Right forelimb (tissue), 1 donor: ENCODE measurements around the gene PSENEN.
A peak's percentile ranks its signal among the peaks of the same experiment; 100 is the strongest.

Source experiments
- DNase-seq: peaks from one replicate; pipeline ENCODE4 v3.0.0-alpha.2; 2018

The PSENEN gene

DNA sequence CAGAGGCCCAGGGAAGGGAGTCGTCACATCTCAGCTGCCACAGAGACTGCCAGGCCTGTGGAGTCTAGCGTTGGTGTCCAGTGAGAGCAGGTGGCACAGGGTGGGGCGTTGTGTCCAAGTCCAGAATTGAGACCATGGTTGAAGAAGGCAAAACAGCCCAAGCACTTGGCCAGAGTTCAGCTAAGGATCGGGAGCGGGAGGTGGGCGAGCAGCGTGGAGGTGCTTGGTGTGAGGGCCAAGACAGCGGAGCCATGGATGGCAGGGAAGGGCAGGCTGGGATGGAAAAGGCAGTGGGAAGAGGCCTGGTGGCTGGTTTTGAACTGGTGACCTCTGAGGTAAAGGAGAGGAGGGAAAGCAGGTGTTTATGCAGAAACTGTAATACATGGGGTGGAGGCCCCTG, 11.2 kb upstream of the PSENEN start:
- no peak for DNase-seq

- no peak for DNase-seq
Measured at GRCh38 chr19:35734889-35735288, 10.6 kb upstream of the PSENEN start.

DNA sequence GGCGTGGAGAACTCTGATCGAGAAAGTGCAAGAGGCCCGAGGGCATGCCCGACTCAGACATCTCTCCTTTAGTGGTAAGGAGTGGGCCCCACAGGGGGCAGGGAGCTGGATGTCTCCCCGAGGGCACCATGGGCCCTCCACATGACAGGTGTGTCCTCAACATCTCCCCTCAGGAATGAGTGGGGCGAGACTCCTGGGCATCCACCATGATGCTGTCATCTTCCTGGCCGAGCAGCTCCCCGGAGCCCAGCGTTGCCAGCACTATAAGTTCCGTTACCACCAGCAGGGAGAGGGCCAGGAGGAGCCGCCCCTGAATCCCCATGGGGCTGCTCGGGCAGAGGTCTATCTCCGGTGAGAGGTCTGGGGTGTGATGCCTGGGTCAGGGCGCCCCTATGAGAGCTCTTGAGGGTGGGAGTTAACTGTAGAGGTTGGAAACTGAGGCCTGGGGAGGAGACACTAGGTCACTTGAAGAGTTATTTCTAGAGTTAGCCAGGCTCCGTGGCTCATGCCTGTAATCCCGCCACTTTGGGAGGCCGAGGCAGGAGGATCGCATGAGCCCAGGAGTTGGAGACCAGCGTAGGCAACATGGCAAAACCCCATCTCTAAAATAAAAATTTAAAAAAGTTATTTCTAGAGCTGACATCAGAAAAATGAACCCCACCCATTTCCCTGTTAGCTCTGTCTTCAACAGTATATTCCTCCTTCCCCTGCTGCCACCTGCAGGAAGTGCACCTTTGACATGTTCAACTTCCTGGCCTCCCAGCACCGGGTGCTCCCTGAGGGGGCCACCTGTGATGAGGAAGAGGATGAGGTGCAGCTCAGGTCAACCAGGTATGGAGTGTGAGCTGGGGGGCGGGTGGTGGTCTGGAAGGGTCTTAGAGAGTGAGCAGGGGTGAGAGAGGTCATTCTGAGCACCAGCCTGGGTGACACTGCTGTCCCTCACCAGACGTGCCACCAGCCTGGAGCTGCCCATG, 8.3 kb upstream of the PSENEN start:
- DNase-seq, result no peak

- no peak for DNase-seq
Measured at GRCh38 chr19:35738021-35738886, 7.2 kb upstream of the PSENEN start.

- DNase-seq, result no peak
Measured at GRCh38 chr19:35738887-35739229, 6.6 kb upstream of the PSENEN start.

GRCh38 chr19:35739275-35740107, 6.0 kb upstream of the PSENEN start:
- DNase-seq, result no peak

DNA sequence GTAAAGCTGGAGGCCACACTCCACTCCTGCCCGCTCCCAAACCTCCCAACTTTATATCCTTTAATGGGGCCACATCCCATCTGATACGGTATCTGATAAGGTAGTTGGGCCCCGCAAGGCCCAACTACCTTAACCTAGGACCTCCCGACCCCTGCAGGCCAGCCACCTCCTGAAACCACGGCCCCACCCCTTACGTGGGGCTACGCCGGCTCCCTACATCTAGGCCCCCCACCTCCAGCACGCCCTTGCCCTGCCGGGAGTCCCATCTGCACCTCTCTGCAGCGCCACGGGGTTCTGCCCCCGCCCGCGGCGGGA, 5.4 kb upstream of the PSENEN start:
- DNase-seq, result no peak

GRCh38 chr19:35740423-35741202, 4.8 kb upstream of the PSENEN start:
- DNase-seq, result peak; percentile 98

GRCh38 chr19:35741203-35741515, 4.3 kb upstream of the PSENEN start:
- DNase-seq, result no peak

DNA sequence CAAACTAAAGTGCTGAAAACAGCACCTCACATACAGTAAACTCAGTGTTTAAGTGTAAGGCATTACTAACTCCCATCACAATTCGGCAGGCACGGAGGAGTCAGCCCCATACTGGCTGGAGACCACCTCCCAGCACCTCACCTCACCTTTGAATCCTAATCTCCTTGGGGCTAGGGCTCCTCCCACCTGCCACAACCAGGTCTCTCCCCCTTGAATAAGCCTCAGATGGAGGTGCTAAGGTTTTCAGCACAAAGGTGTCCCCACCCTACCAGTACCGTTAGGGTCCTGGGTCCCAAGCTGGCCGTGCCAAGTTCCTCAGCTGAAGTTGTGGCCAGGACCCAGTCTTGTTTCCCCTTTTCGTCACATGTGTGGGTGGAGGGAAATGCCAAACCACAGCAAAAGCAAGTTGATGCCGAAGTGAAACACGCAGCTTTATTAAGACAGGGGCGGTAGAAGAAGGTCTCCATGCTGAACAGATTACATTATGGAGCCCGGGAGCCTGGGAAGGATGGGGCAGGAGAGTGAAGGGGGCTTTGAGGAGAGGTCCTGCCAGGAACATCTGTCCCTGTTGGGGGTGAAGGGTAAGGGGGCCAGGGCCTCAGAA, 3.2 kb upstream of the PSENEN start, which contains the start of gene IGFLR1:
Gene IGFLR1 (minus strand): TSS at position 332 of the 604 bp plus-strand sequence. CDS start 1,272 bp downstream, outside the sequence.
- DNase-seq, result no peak

DNA sequence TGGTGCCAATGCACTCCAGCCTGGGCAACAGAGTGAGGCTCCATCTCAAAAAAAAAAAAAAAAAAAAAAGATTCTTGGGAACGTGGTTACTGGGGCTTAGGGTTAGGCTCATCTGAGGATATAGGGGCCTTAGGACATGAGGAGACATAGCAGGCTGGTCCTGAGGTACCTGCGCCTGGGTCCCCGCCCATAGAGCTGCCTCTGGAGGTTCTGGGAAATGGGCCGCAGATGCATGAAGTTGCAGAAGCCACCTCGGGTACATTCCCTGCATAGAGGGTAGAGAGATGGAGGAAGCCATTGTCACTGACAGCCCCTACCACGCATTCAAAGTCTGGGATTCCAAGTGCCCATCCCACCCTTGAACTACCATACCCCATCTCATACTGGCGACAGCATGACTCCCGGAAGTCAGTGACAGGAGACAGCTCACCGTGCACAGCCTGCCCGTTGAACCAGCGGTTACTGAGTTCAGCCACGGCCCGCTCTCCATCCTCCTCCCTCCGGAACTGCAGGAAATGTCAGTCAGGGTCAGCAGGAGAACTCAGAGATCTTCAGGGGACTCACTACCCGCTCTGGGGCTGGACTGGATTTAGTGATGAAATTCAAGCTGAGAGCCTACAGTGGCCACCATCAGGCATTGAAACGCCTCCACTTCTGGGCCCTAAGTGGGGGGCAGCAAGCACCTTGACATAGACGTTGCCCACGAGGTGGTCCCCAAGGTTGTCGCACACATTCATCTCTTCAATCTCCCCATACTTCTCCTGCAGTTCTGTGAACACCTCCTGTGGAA, 1.6 kb upstream of the PSENEN start:
- DNase-seq, result no peak

DNA sequence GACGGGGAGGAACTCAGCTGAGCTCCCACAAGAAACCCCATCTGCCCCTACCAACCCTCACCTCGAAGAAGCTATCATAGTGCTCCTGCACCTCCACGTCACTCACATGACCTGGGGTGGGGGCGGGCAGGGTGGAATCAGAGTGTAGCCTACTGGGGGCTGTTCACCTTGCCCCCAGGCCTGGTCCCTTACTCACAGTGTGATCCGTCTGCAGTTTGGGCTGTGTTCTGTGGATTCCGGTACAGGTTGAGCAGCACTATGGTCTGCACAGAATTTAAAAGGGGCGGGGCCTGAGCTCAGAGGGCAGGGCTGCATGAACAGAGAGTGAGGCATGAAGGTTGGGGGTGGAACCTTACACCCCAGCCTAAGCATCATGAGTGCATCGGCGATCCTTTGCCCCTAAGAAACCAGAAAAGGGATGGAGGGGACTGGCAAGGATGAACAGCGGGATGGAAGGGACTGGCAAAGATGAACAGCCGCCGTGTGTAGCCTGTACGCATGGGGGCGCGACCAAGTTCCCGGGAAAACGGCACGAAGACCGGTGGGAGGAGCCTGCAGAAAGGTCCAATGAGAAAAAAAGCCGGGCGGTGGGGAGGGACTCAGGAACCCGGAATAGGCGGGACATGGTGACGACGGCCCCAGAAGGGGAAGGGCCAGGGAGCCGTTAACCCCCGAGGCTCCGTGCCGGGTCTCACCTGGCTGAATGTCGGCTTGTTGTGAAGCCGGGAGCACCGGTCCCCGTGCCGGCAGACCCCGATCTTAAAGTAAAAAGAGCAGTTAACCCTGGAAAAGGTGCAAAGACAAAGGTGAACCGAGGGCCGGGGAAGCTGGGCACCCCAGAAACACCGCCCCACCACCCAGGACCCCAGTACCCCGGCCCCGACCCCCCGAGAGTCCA, 772 bp upstream of the PSENEN start:
- peak; percentile 94 for DNase-seq

- no peak for DNase-seq
Measured at GRCh38 chr19:35746087-35746462, 624 bp downstream of the PSENEN start.

DNA sequence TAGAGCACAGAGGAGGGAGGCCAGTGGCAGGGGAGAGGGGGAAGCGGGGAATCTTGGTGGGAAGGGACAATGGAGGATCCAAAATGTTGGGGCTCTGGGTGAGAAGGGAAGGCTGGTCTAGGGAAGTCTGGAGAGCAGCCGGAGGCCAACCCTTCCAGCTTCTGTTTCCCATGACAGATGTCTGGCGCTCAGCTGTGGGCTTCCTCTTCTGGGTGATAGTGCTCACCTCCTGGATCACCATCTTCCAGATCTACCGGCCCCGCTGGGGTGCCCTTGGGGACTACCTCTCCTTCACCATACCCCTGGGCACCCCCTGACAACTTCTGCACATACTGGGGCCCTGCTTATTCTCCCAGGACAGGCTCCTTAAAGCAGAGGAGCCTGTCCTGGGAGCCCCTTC, 1.1 kb downstream of the PSENEN start:
- no peak for DNase-seq

- DNase-seq, result peak; percentile 99
Measured at GRCh38 chr19:35748106-35749020, 2.9 kb downstream of the PSENEN start, which contains the start of gene LIN37. TSS of gene LIN37 (plus strand) at chr19:35748576. CDS start at chr19:35748725, 149 bp downstream.

- no peak for DNase-seq
Measured at GRCh38 chr19:35750167-35750566, 4.7 kb downstream of the PSENEN start.

GRCh38 chr19:35751839-35752745, 6.6 kb downstream of the PSENEN start:
- no peak for DNase-seq
